Neural cell (in vitro differentiated cells): Measurements from ENCODE around the gene INPPL1. TPM values are rescaled to one million over a fixed set of nuclear protein-coding genes. Genes with fewer than 3 reads are reported as not detected.

Source experiments
- H2AFZ ChIP-seq: fragments of 200-600, 300-800 bp; sonication (generic), shearing (Covaris generic); 2 replicates; pipeline ENCODE4 v1.6.0; 2014; ENCODE audit warnings: low read depth, mild to moderate bottlenecking, antibody characterized with exemption, low read length, moderate library complexity
- H3F3A ChIP-seq: fragments of 200-600 bp; shearing (Covaris generic); 2 replicates; pipeline ENCODE4 v1.6.1; 2016; ENCODE audit warnings: mild to moderate bottlenecking, moderate library complexity, mixed read lengths, antibody characterized with exemption, low read length; ENCODE audit not compliant: insufficient read depth, poor library complexity, severe bottlenecking
- H3K27ac ChIP-seq: fragments of 200-600, 300-800 bp; sonication (generic), shearing (Covaris generic); 2 replicates; pipeline ENCODE4 v1.5.1; 2014; ENCODE audit warnings: mild to moderate bottlenecking, low read length, moderate library complexity
- H3K27me3 ChIP-seq: fragments of 300-800, 200-600 bp; sonication (generic), shearing (Covaris generic); 2 replicates; pipeline ENCODE4 v1.6.0; 2014; ENCODE audit warnings: mild to moderate bottlenecking, low read depth, low read length, moderate library complexity; ENCODE audit not compliant: insufficient read depth
- H3K36me3 ChIP-seq: fragments of 300-800, 200-600 bp; sonication (generic), shearing (Covaris generic); 2 replicates; pipeline ENCODE4 v1.5.1; 2014; ENCODE audit warnings: mild to moderate bottlenecking, antibody characterized with exemption, low read length, moderate library complexity; ENCODE audit not compliant: insufficient read depth
- H3K4me2 ChIP-seq: fragments of 300-800, 200-600 bp; sonication (generic), shearing (Covaris generic); 2 replicates; pipeline ENCODE4 v1.6.0; 2014; ENCODE audit warnings: mild to moderate bottlenecking, low read length
- H3K4me3 ChIP-seq: fragments of 300-800, 200-600 bp; sonication (generic), shearing (Covaris generic); 2 replicates; pipeline ENCODE4 v1.5.1; 2014; ENCODE audit warnings: mild to moderate bottlenecking, low read length, moderate library complexity
- H3K79me2 ChIP-seq: fragments of 200-600 bp; shearing (Covaris generic); replicated peaks from 2 replicates; pipeline ENCODE4 v1.6.0; 2014; ENCODE audit warnings: mild to moderate bottlenecking, low read length, moderate library complexity; ENCODE audit not compliant: insufficient read depth
- H3K9ac ChIP-seq: fragments of 300-800, 200-600 bp; sonication (generic), shearing (Covaris generic); 2 replicates; pipeline ENCODE4 v1.6.1; 2016; ENCODE audit warnings: mild to moderate bottlenecking, low read length, mixed read lengths
- H3K9me2 ChIP-seq: fragments of 200-600 bp; shearing (Covaris generic); 2 replicates; pipeline ENCODE4 v1.6.1; 2016; ENCODE audit warnings: mild to moderate bottlenecking, low read length, mixed read lengths; ENCODE audit not compliant: insufficient read depth
- H3K9me3 ChIP-seq: fragments of 200-600, 300-800 bp; sonication (generic), shearing (Covaris generic); 2 replicates; pipeline ENCODE4 v1.6.1; 2016; ENCODE audit warnings: mild to moderate bottlenecking, mixed run types, low read length, moderate library complexity, mixed read lengths
- H4K20me1 ChIP-seq: fragments of 200-600 bp; shearing (Covaris generic); 2 replicates; pipeline ENCODE4 v1.6.1; 2016; ENCODE audit warnings: mild to moderate bottlenecking, mixed run types; ENCODE audit not compliant: insufficient read depth
- EP300 ChIP-seq: fragments of 450-650 bp; conservative IDR thresholded peaks from 2 replicates; pipeline ENCODE4 v1.6.1; 2014; ENCODE audit warnings: antibody characterized with exemption, mild to moderate bottlenecking, moderate library complexity; ENCODE audit not compliant: poor library complexity, severe bottlenecking
- EZH2 ChIP-seq: fragments of 200-600, 300-800 bp; shearing (Covaris generic), sonication (generic); IDR thresholded peaks from 2 replicates; pipeline ENCODE4 v1.6.1; 2014; ENCODE audit warnings: antibody characterized with exemption, low read length, borderline replicate concordance, mild to moderate bottlenecking; ENCODE audit not compliant: insufficient read depth, poor library complexity, severe bottlenecking
- MXI1 ChIP-seq: fragments of 450-650 bp; conservative IDR thresholded peaks from 2 replicates; pipeline ENCODE4 v1.6.1; 2014; ENCODE audit warnings: antibody characterized with exemption, mild to moderate bottlenecking; ENCODE audit not compliant: poor library complexity, severe bottlenecking
- POLR2AphosphoS5 ChIP-seq: IDR thresholded peaks from 2 replicates; pipeline ENCODE4 v1.6.1; 2012
- RAD21 ChIP-seq: fragments of 450-650 bp; conservative IDR thresholded peaks from 2 replicates; pipeline ENCODE4 v1.6.1; 2014; ENCODE audit warnings: antibody characterized with exemption, mild to moderate bottlenecking, moderate library complexity
- SMC3 ChIP-seq: fragments of 450-650 bp; conservative IDR thresholded peaks from 2 replicates; pipeline ENCODE4 v1.6.1; 2014; ENCODE audit warnings: antibody characterized with exemption, mild to moderate bottlenecking, moderate library complexity; ENCODE audit not compliant: poor library complexity
- TAF1 ChIP-seq: IDR thresholded peaks from 2 replicates; pipeline ENCODE4 v1.6.1; 2012; ENCODE audit warnings: low read depth
- polyA plus RNA-seq: library from polyadenylated mRNA; depleted of rRNA; stranded (reverse); fragments of >200 nt; gene quantifications from 2 replicates; pipeline ENCODE4 v1.2.3, GENCODE V29; 2014
- TF ChIP-seq, protein P1 (sequence below): fragments of 450-650 bp; IDR thresholded peaks from 2 replicates; pipeline ENCODE4 v1.5.1; 2014; ENCODE audit warnings: antibody characterized with exemption, mild to moderate bottlenecking, moderate library complexity; ENCODE audit not compliant: poor library complexity, severe bottlenecking
- TF ChIP-seq, protein P2 (sequence below): IDR thresholded peaks from 2 replicates; pipeline ENCODE4 v1.6.1; 2012; ENCODE audit warnings: borderline replicate concordance

Gene INPPL1
- polyA plus RNA-seq, 1 donor from 2014 or later, result 2.0 TPM

DNA sequence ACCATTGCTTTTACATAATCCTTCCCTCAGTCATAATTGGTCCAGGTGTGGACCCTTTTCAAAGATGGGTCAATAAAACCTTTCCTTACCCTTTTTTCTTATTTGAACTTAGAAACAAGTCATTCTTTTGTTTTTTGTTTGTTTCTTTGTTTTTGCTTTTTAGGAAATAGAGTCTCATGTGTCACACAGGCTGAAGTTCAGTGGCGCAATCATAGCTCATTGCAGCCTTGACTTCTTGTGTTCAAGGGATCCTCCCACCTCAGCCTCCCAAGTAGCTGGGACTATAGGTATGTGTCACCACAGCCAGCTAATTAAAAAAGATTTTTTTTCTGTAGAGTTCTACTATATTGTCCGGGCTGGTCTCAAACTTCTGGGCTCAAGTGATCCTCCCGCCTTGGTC lies 28.8 kb downstream of the INPPL1 start:
- Histone ChIP-seq H3K79me2 (no peaks in the 10 kb centered on the region), H4K20me1 (no peaks in the 10 kb centered on the region), H3K36me3 (no peaks in the 10 kb centered on the region), H3F3A (no peaks in the 10 kb centered on the region), H3K9me2 (no peaks in the 10 kb centered on the region), H3K4me2 (no peak overlapping the region), H2AFZ (no peak overlapping the region), H3K4me3 (no peak overlapping the region), H3K27ac (no peak overlapping the region), H3K9ac (no peak overlapping the region), H3K9me3 (no peaks in the 10 kb centered on the region), H3K27me3 (no peaks in the 10 kb centered on the region)
- TF ChIP-seq RAD21 (no peak), POLR2AphosphoS5 (no peak), EP300 (no peak), EZH2 (no peak), MXI1 (no peak), TAF1 (no peak), SMC3 (no peak)
- TF ChIP-seq, protein P1, sequence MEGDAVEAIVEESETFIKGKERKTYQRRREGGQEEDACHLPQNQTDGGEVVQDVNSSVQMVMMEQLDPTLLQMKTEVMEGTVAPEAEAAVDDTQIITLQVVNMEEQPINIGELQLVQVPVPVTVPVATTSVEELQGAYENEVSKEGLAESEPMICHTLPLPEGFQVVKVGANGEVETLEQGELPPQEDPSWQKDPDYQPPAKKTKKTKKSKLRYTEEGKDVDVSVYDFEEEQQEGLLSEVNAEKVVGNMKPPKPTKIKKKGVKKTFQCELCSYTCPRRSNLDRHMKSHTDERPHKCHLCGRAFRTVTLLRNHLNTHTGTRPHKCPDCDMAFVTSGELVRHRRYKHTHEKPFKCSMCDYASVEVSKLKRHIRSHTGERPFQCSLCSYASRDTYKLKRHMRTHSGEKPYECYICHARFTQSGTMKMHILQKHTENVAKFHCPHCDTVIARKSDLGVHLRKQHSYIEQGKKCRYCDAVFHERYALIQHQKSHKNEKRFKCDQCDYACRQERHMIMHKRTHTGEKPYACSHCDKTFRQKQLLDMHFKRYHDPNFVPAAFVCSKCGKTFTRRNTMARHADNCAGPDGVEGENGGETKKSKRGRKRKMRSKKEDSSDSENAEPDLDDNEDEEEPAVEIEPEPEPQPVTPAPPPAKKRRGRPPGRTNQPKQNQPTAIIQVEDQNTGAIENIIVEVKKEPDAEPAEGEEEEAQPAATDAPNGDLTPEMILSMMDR, result no peak
- TF ChIP-seq, protein P2, sequence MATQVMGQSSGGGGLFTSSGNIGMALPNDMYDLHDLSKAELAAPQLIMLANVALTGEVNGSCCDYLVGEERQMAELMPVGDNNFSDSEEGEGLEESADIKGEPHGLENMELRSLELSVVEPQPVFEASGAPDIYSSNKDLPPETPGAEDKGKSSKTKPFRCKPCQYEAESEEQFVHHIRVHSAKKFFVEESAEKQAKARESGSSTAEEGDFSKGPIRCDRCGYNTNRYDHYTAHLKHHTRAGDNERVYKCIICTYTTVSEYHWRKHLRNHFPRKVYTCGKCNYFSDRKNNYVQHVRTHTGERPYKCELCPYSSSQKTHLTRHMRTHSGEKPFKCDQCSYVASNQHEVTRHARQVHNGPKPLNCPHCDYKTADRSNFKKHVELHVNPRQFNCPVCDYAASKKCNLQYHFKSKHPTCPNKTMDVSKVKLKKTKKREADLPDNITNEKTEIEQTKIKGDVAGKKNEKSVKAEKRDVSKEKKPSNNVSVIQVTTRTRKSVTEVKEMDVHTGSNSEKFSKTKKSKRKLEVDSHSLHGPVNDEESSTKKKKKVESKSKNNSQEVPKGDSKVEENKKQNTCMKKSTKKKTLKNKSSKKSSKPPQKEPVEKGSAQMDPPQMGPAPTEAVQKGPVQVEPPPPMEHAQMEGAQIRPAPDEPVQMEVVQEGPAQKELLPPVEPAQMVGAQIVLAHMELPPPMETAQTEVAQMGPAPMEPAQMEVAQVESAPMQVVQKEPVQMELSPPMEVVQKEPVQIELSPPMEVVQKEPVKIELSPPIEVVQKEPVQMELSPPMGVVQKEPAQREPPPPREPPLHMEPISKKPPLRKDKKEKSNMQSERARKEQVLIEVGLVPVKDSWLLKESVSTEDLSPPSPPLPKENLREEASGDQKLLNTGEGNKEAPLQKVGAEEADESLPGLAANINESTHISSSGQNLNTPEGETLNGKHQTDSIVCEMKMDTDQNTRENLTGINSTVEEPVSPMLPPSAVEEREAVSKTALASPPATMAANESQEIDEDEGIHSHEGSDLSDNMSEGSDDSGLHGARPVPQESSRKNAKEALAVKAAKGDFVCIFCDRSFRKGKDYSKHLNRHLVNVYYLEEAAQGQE, result no peak

DNA sequence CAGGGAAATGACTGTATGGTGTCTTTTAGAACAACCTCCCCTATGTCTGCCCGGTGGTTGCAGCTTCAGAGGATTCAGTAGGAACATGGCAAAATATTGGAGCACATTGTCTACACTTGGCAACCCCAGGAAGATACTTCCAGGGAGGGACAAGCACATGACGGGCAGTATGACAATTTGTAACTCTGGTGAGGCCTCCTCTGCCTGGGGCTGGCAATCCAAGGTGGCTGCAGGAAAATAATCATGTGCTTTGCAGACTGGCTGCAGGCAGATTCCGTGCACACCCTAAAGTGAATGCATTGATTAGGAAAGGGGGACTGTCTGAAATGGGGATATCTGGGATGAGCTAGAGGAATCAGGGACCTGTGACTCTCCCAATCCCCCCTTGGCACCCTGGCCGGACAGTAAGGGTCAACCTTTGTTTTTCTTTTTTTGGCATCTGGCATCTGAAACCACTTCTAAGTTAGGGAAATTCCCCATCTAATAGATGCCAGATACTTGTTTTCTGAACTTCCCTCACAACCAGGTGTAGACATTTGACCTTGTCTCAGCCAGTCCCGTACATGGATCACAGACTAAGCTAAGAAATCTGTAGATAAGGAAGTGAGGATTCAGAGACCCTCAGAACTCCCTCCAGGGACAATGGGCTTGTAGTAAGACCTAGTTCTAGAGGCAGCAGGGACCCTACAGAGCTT lies 29.9 kb downstream of the INPPL1 start:
- Histone ChIP-seq H3K9me2 (no peaks in the 10 kb centered on the region), H4K20me1 (no peaks in the 10 kb centered on the region), H3K4me3 (no peak overlapping the region), H3K27ac (no peak overlapping the region), H3K4me2 (no peak overlapping the region), H3K9me3 (no peaks in the 10 kb centered on the region), H3F3A (no peaks in the 10 kb centered on the region), H3K27me3 (no peaks in the 10 kb centered on the region), H2AFZ (no peak overlapping the region), H3K79me2 (no peaks in the 10 kb centered on the region), H3K36me3 (no peaks in the 10 kb centered on the region), H3K9ac (no peak overlapping the region)
- TF ChIP-seq, protein P2, result no peak
- TF ChIP-seq RAD21 (no peak), POLR2AphosphoS5 (no peak), TAF1 (no peak), EZH2 (no peak), EP300 (no peak), SMC3 (no peak), MXI1 (no peak)
- TF ChIP-seq, protein P1, result no peak
